ENCODE results near the gene TRHDE.

DNA sequence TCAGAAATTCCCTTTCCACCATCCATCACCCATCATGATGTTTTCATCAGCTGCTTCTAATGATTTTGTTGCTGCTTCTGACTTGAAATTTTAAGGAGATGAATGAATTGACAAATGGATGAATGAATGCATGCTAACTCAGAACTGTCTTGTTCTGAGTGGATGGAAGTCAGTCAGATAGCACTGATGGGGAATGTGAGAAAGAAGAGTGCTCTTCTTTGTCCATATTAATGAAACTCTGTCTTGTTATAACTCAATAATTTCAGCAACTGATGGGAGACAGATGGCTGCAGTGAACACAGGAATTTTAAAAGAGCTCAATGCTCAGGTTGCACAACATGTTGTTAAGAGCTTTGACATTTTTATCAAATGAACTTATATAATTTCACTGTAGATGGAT is 422.0 kb downstream of the TRHDE start:
- TF ChIP-seq, protein P1, sequence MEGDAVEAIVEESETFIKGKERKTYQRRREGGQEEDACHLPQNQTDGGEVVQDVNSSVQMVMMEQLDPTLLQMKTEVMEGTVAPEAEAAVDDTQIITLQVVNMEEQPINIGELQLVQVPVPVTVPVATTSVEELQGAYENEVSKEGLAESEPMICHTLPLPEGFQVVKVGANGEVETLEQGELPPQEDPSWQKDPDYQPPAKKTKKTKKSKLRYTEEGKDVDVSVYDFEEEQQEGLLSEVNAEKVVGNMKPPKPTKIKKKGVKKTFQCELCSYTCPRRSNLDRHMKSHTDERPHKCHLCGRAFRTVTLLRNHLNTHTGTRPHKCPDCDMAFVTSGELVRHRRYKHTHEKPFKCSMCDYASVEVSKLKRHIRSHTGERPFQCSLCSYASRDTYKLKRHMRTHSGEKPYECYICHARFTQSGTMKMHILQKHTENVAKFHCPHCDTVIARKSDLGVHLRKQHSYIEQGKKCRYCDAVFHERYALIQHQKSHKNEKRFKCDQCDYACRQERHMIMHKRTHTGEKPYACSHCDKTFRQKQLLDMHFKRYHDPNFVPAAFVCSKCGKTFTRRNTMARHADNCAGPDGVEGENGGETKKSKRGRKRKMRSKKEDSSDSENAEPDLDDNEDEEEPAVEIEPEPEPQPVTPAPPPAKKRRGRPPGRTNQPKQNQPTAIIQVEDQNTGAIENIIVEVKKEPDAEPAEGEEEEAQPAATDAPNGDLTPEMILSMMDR (IDR thresholded peaks at IDR 0.05; ENCODE audit: low read depth, low read length) = no peak
- TF ChIP-seq POLR2A (IDR thresholded peaks at IDR 0.05; ENCODE audit: extremely low read depth, insufficient read length) (no peak), MYC (IDR thresholded peaks at IDR 0.05; ENCODE audit: low read depth, low read length) (no peak)

Data from NB4 (cell line).